SK-N-SH (cell line): ENCODE results near the gene C2orf66. TPM values are rescaled to one million over a fixed set of nuclear protein-coding genes. Genes with fewer than 3 reads are reported as not detected.

Experiments
- CTCF ChIA-PET: fragments of 300-600, 350-600 bp; formaldehyde crosslinking; extraction: SDS; loops from one replicate; lab custom pipeline; 2021; lab: Yijun Ruan, JAX
- POLR2A ChIA-PET: fragments of 350-600 bp; sonication (Branson Sonifier 250); formaldehyde crosslinking; extraction: SDS; loops from one replicate; lab custom pipeline; 2020; ENCODE audit warnings: antibody characterized with exemption, inconsistent platforms; lab: Yijun Ruan, JAX
- DNase-seq: peaks from one replicate; pipeline ENCODE4 v3.0.0; 2012
- H2AFZ ChIP-seq: fragments of 200-600 bp; sonication (generic); 2 replicates; pipeline ENCODE4 v1.8.1; 2016; ENCODE audit warnings: antibody characterized with exemption, mild to moderate bottlenecking, low read depth
- H3F3A ChIP-seq: fragments of 200-600 bp; sonication (generic); replicated peaks from 2 replicates; pipeline ENCODE3; 2016; ENCODE audit warnings: antibody characterized with exemption, mild to moderate bottlenecking; ENCODE audit not compliant: insufficient read depth
- H3K27ac ChIP-seq, 2 experiments: fragments of 200-500 bp in 1 of 2; fragments of 200-600 bp in 1 of 2; sonication (Bioruptor generic) in 1 of 2; sonication (generic), shearing (Covaris generic) in 1 of 2; 2 replicates each; pipeline versions ENCODE4 v1.5.1 to v1.6.1; 2014 to 2016; ENCODE audit warnings: low read depth in 2 of 2, inconsistent platforms in 1 of 2, low read length in 1 of 2, mild to moderate bottlenecking in 1 of 2, mixed read lengths in 1 of 2
- H3K27me3 ChIP-seq: fragments of 200-600 bp; sonication (generic), shearing (Covaris generic); 2 replicates; pipeline ENCODE4 v1.6.1; 2016; ENCODE audit warnings: mixed run types; ENCODE audit not compliant: insufficient read depth
- H3K36me3 ChIP-seq, 2 experiments: fragments of 200-500 bp in 1 of 2; fragments of 200-600 bp in 1 of 2; sonication (Bioruptor generic) in 1 of 2; sonication (generic) in 1 of 2; replicated peaks in 1 of 2; 2 replicates each; pipeline versions ENCODE3 to v1.5.1; 2014 to 2016; ENCODE audit warnings: low read length in 1 of 2, mild to moderate bottlenecking in 1 of 2; ENCODE audit not compliant: insufficient read depth in 2 of 2, control insufficient read depth in 1 of 2
- H3K4me1 ChIP-seq, 2 experiments: fragments of 200-500 bp in 1 of 2; fragments of 200-600 bp in 1 of 2; sonication (Bioruptor generic) in 1 of 2; sonication (generic), shearing (Covaris generic) in 1 of 2; 2 replicates each; pipeline versions ENCODE4 v1.5.1 to v1.6.1; 2014 to 2016; ENCODE audit warnings: low read depth in 1 of 2, low read length in 1 of 2, mixed run types in 1 of 2; ENCODE audit not compliant: insufficient read depth in 2 of 2, control insufficient read depth in 1 of 2
- H3K4me2 ChIP-seq: fragments of 200-600 bp; sonication (generic), shearing (Covaris generic); 2 replicates; pipeline ENCODE4 v1.6.1; 2017; ENCODE audit warnings: mixed run types
- H3K4me3 ChIP-seq, 2 experiments: fragments of 200-500 bp in 1 of 2; fragments of 200-600 bp in 1 of 2; sonication (Bioruptor generic) in 1 of 2; sonication (generic), shearing (Covaris generic) in 1 of 2; 2 replicates each; pipeline versions ENCODE4 v1.5.1 to v1.8.1; 2014 to 2016; ENCODE audit warnings: low read depth in 2 of 2, inconsistent platforms in 1 of 2, low read length in 1 of 2, mild to moderate bottlenecking in 1 of 2, mixed read lengths in 1 of 2, moderate library complexity in 1 of 2
- H3K79me2 ChIP-seq: fragments of 200-600 bp; sonication (generic); 2 replicates; pipeline ENCODE4 v1.8.1; 2017; ENCODE audit warnings: mild to moderate bottlenecking; ENCODE audit not compliant: insufficient read depth
- H3K9ac ChIP-seq: fragments of 200-600 bp; sonication (generic); 2 replicates; pipeline ENCODE4 v1.6.1; 2017; ENCODE audit warnings: mixed run types
- H3K9me2 ChIP-seq: fragments of 200-600 bp; sonication (generic); 2 replicates; pipeline ENCODE4 v1.6.1; 2017; ENCODE audit warnings: mixed run types
- H3K9me3 ChIP-seq: fragments of 200-600 bp; sonication (generic); 2 replicates; pipeline ENCODE4 v1.6.1; 2017; ENCODE audit warnings: mixed run types, mild to moderate bottlenecking, moderate library complexity
- H4K20me1 ChIP-seq: fragments of 200-600 bp; sonication (generic); 2 replicates; pipeline ENCODE4 v1.6.1; 2017; ENCODE audit warnings: mild to moderate bottlenecking, mixed run types; ENCODE audit not compliant: insufficient read depth
- EP300 ChIP-seq, 2 experiments: IDR thresholded peaks; 2 replicates each; pipeline versions ENCODE4 v1.4.0 to v1.6.1; 2012; ENCODE audit warnings: borderline replicate concordance in 1 of 2, low read depth in 1 of 2, low read length in 1 of 2
- EZH2phosphoT487 ChIP-seq: fragments of 200-600 bp; sonication (generic); IDR thresholded peaks from 2 replicates; pipeline ENCODE4 v1.6.1; 2017; ENCODE audit warnings: low read depth, mixed run types, mild to moderate bottlenecking, antibody characterized with exemption, moderate library complexity, borderline replicate concordance
- FOSL2 ChIP-seq: IDR thresholded peaks from 2 replicates; pipeline ENCODE4 v1.4.0; 2012; ENCODE audit warnings: low read depth, mild to moderate bottlenecking, moderate library complexity, borderline replicate concordance
- FOXJ3 ChIP-seq: sonication (generic); formaldehyde crosslinking; IDR thresholded peaks from 2 replicates; pipeline ENCODE4 v1.5.1; 2020; ENCODE audit warnings: mild to moderate bottlenecking, missing genetic modification reagents
- FOXM1 ChIP-seq: IDR thresholded peaks from 2 replicates; pipeline ENCODE4 v1.4.0; 2012; ENCODE audit warnings: low read depth, mild to moderate bottlenecking
- IRF3 ChIP-seq: fragments of 150-350 bp; IDR thresholded peaks from 2 replicates; pipeline ENCODE4 v1.6.1; 2016; ENCODE audit warnings: mild to moderate bottlenecking, low read depth, low read length
- MXI1 ChIP-seq: IDR thresholded peaks from 2 replicates; pipeline ENCODE4 v1.6.1; 2012; ENCODE audit warnings: mild to moderate bottlenecking, low read depth, low read length, improper control_type of control experiment
- PBX3 ChIP-seq: IDR thresholded peaks from 2 replicates; pipeline ENCODE4; 2012
- RXRA ChIP-seq: IDR thresholded peaks from 2 replicates; pipeline ENCODE4 v1.4.0; 2012; ENCODE audit warnings: low read depth, mild to moderate bottlenecking, borderline replicate concordance
- SMC3 ChIP-seq: IDR thresholded peaks from 2 replicates; pipeline ENCODE4 v1.6.1; 2012; ENCODE audit warnings: low read depth, low read length, improper control_type of control experiment
- TCF12 ChIP-seq: IDR thresholded peaks from 2 replicates; pipeline ENCODE4 v1.4.0; 2012
- USF2 ChIP-seq: fragments of 150-350 bp; IDR thresholded peaks from 2 replicates; pipeline ENCODE4 v1.6.1; 2017; ENCODE audit warnings: antibody characterized with exemption, low read length, low read depth, borderline replicate concordance
- YY1 ChIP-seq: IDR thresholded peaks from 2 replicates; pipeline ENCODE4 v1.4.0; 2012; ENCODE audit warnings: low read depth, mild to moderate bottlenecking
- WGBS: methylation state at CpG from one replicate; pipeline ENCODE4 v1.1.6; 2017; ENCODE audit warnings: low lambda C conversion rate; 5-methylcytosine and 5-hydroxymethylcytosine counted together
- polyA plus RNA-seq, 3 experiments: library from polyadenylated mRNA; depleted of rRNA; stranded (reverse); fragments of >200 nt; gene quantifications; 2 replicates each; pipeline ENCODE4 v1.2.3, GENCODE V29; 2012

Gene C2orf66
- polyA plus RNA-seq, 1 of the 3 experiments (the other 2 are of a cell fraction): 0.64 TPM

- DNase-seq: no peak
- ChIA-PET CTCF (no interaction called here), POLR2A (no interaction called here)
- 0 out of 2 replicates have a peak, but pooled peaks cover 3% of the 10 kb centered on the region for H3K9me2 ChIP-seq
- no peaks in the 10 kb centered on the region for H3K9me3 ChIP-seq
- TF ChIP-seq FOXM1 (no peak), MXI1 (no peak), EP300 (IDR thresholded peaks at IDR 0.05; ENCODE audit: borderline replicate concordance in 1 of 2, low read depth in 1 of 2, low read length in 1 of 2) (no peak), RXRA (no peak), FOSL2 (no peak), YY1 (no peak), TCF12 (no peak), FOXJ3 (CRISPR knock-in tag) (no peak), IRF3 (no peak)
- no peak overlapping the region for H2AFZ ChIP-seq
- no peak overlapping the region for H3K4me2 ChIP-seq
- no peaks in the 10 kb centered on the region for H3K27me3 ChIP-seq
- H3K4me3 ChIP-seq: no peak overlapping the region
- H3K4me1 ChIP-seq: peaks cover 0 to 10% of the 10 kb centered on the region in 2 experiments; a peak in 1 of 4 replicates
- H4K20me1 ChIP-seq: no peaks in the 10 kb centered on the region
- 100% methylated on average over 1 of the region's 1 CpG for WGBS
- peaks cover 7% of the 10 kb centered on the region for H3F3A ChIP-seq
- no peak overlapping the region for H3K9ac ChIP-seq
- H3K79me2 ChIP-seq: no peaks in the 10 kb centered on the region
- H3K27ac ChIP-seq: no peak overlapping the region
- H3K36me3 ChIP-seq: peaks cover 10 to 18% of the 10 kb centered on the region in 2 experiments
These were observed 21.5 kb upstream of the C2orf66 start for GRCh38 chr2:196830701-196831100.

GRCh38 chr2:196827356-196827755 lies 18.2 kb upstream of the C2orf66 start:
- H3K9ac ChIP-seq: no peak overlapping the region
- no peak overlapping the region for H3K4me3 ChIP-seq
- H4K20me1 ChIP-seq: no peaks in the 10 kb centered on the region
- DNase-seq: no peak
- H3F3A ChIP-seq: peaks cover 31% of the 10 kb centered on the region
- ChIA-PET CTCF (no interaction called here), POLR2A (no interaction called here)
- no peaks in the 10 kb centered on the region for H3K36me3 ChIP-seq
- no peak overlapping the region for H3K4me2 ChIP-seq
- no peaks in the 10 kb centered on the region for H3K27me3 ChIP-seq
- no peaks in the 10 kb centered on the region for H3K9me2 ChIP-seq
- 75% methylated on average over 2 of the region's 2 CpGs for WGBS
- H3K27ac ChIP-seq: no peak overlapping the region
- no peaks in the 10 kb centered on the region for H3K79me2 ChIP-seq
- H3K4me1 ChIP-seq: peaks cover 0 to 19% of the 10 kb centered on the region in 2 experiments; a peak in 2 of 4 replicates
- TF ChIP-seq SMC3 (no peak), EP300 (IDR thresholded peaks at IDR 0.05; ENCODE audit: borderline replicate concordance in 1 of 2, low read depth in 1 of 2, low read length in 1 of 2) (no peak), PBX3 (no peak), EZH2phosphoT487 (no peak), USF2 (no peak)
- no peaks in the 10 kb centered on the region for H3K9me3 ChIP-seq
- no peak overlapping the region for H2AFZ ChIP-seq
